CD1c-positive myeloid dendritic cell (primary cell): ENCODE results near the gene KRT6A.
A peak's percentile ranks its signal among the peaks of the same experiment; 100 is the strongest.

Source experiments
- DNase-seq: peaks from one replicate; pipeline ENCODE4 v3.0.0-alpha.2; 2016; ENCODE audit errors: extremely low spot score

KRT6A gene

DNA sequence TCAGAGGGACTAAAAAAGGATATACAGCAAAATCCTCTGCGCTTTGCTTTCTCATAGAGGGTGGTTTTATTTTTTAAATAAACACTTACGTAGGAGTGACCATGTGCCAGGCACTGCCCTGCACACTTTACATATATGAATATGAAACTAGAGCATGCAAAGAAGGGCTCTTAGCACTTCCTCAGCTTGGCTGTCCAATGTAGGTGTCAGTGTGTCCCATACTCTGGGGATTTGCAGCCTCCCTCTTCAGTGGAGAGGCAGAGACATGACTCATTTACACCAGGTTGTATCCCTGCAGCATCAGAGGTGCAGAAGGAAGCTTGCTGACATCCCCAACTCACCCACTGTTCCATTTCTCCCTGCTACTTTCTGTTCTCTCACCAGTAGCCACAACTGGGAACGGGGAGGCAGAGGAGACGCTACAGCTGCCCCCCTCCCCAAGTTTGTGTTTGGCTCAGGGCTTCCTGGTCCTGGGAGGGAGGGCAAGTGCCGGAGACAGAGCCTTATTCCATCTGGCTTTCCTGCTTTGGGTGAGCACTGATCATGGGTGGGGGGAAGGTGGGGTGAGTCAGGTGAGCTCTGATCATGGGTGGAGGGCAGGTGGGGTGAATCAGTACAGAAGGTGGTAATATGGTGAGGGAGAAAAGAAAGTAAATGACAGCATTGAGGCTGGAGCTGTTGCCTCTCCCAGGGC is 32.0 kb upstream of the KRT6A start:
- no peak for DNase-seq

DNA sequence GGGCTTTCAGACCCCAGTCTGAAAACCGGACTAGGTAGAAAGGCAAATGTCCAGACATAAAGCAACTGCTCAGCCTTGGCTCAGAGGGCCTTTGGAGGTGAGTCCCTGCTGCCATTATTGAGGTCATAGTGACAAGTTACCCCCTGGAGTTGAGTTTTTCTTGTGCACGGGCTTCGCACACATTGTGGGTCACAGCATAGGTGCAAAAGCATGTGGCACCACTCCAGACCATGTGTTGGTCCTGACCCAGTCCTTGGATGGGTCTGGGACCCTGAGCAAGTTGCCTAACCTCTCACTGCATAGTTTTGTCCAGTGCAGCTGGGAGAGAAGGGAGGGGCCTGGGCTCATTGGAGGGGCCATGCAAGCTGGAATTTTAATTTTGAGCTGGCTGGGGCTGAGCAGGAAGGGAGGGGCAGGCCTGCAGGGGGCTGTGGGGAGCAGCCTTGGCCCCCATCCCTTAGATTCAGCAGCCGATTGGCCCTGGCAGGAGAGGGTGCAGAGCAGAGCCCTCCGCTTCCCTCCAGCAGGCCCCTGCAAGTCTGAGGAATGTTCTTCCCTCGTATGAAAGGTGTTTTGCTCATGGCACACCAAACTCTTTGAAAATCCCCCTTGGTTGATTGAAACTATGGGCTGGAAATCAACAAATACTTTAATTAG is 31.3 kb upstream of the KRT6A start:
- DNase-seq: no peak

DNA sequence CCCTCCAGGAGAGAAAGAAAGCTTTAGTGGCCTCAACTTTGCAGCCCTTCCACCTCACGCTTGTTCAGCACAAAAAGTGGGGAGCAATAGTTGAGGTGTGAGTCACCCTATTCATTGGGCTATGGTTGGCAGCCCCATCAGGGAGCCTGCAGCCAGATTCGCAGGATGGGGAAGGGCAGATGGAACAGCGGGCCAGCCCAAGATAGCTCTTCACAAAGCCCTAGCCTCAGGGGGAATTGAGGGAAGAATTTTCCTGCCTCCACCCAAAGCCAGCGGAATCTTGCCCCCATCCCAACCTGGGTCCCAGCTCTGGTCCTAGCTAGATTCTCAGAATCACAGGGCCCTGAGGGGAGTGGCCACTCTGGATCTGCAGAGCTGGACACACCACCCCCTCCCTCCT is 30.8 kb upstream of the KRT6A start:
- no peak for DNase-seq

- no peak for DNase-seq
These were observed 29.4 kb upstream of the KRT6A start for GRCh38 chr12:52522346-52523011.

GRCh38 chr12:52521568-52522266 is 28.7 kb upstream of the KRT6A start:
- no peak for DNase-seq

DNA sequence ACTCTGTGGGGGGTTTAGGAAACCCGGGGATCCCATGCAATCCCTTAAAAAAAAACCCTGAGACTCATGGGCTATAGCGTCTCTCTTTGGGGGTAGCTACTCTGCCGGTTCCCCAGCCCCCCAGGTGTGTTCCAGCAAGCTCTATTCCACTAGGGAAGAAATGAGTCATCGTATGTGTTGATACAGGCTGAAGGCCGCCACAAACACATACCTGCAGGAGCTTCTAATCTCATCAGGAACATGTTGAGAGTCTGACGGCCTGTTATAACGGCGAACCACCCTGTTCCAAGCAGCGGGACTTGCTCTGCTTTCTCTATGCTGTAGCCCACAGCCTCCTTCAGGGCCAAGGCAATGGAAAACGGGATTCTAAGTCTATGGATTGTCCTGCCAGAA is 28.1 kb upstream of the KRT6A start:
- DNase-seq: no peak

GRCh38 chr12:52519826-52520662 is 27.0 kb upstream of the KRT6A start, which contains the start of gene KRT5:
Gene KRT5 (minus strand): TSS chr12:52520394. CDS start chr12:52520296, 98 bp downstream.
- no peak for DNase-seq

GRCh38 chr12:52519387-52519703 is 26.3 kb upstream of the KRT6A start:
- DNase-seq: no peak

DNA sequence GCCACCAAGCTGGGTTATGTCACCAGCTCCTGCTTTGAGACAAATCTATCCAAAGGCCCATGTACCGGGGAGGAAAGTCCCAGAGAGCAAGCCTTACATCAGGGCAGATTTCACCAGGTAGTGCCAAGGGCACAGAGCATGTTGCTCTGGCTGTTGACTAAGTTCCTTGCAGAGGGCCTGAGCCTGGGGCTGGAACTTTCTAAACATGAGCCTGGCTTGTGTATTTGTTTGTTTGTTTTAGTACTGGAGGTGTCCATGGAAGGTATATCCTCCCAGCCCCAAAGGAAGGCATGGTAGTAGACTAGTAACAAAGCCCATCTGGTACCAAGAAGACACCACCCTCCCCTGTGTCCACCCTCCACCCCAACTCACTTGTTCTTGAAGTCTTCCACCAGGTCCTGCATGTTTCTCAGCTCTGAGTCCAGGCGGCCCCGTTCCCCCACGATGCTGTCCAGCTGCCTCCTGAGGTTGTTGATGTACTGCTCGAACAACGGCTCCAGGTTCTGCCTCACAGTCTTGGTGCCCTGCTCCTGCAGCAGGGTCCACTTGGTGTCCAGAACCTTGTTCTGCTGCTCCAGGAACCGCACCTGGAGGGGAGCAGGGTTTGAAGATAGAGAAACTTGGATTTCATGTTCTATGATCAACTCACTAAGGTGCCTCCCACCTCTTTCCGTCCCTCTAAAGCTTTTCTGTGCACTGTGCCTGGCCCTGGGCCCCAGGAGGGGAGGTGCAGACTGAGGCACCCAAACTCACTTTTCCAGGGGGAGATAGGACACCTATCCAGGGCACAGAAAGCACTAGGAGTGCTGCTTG is 25.7 kb upstream of the KRT6A start:
- DNase-seq: no peak

DNA sequence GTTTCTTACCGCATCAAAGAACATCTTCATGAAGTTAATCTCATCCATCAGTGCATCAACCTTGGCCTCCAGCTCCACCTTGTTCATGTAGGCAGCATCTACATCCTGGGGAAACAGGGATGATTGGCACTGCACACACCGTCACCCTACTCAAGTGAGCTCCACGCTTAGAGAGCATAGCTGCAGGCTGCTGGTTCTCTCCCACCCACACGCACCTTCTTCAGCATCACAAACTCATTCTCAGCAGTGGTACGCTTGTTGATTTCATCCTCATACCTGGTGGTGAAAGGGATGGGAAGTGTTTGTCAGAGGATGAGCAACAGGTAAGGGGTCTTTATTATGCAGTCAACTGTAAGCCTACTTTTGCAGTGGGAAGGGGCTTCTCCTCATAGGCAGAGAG is 24.8 kb upstream of the KRT6A start:
- DNase-seq: no peak

GRCh38 chr12:52517005-52517835 is 24.2 kb upstream of the KRT6A start:
- DNase-seq: no peak

DNA sequence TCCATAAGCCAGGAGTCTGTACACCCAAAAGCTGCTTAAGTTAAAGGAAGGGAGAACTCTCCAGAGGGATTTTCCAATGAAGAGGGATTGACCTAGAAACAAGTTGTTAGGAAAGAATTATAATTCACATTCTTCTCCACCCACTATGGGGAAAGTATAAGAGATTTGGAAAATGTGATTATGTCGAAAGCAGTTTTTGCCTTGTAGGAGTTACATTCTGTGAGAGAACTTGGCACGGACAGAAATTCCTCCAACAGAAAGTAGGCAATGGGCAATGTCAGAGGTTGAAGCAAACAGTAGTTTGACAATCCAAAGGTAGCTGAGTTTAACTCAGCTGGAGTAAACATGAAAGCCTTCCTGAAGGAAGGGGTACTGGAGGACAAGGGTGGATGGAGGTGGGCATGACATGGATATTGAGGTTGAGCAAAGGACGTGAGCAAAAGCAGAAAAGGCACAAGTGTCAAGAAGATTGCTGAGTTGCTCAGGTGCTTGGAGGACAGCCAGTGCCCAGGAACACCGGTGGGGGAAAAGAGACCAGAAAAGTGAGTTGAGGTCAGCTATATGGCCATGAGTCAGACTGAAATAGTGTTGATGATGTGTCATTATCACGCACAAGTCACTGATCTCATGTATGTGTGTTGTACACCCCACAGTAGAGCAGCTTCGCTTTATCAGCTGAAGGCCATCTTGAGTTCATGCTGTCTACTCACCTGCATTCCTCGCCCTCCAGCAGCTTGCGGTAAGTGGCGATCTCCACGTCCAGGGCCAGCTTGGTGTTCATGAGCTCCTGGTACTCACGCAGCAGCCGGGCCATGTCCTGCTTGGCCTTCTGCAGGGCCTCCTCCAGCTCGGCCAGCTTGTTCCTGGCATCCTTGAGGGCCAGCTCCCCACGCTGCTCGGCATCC is 23.1 kb upstream of the KRT6A start:
- DNase-seq: no peak

DNA sequence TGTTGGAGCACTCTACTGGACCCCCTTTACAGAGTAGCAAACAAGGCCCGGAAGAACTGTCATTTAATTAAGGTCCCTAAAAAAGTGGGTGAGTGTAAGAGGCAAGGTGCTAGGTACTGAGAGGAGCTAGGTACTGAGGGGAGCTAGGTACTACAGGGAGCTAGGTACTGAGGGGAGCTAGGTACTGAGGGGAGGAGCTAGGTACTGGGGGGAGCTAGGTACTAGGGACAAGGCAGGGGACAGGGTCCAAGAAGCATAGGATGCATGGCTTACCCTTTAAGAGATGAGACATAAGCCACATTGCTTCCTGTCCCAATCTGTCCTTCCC is 22.2 kb upstream of the KRT6A start:
- DNase-seq: no peak

DNA sequence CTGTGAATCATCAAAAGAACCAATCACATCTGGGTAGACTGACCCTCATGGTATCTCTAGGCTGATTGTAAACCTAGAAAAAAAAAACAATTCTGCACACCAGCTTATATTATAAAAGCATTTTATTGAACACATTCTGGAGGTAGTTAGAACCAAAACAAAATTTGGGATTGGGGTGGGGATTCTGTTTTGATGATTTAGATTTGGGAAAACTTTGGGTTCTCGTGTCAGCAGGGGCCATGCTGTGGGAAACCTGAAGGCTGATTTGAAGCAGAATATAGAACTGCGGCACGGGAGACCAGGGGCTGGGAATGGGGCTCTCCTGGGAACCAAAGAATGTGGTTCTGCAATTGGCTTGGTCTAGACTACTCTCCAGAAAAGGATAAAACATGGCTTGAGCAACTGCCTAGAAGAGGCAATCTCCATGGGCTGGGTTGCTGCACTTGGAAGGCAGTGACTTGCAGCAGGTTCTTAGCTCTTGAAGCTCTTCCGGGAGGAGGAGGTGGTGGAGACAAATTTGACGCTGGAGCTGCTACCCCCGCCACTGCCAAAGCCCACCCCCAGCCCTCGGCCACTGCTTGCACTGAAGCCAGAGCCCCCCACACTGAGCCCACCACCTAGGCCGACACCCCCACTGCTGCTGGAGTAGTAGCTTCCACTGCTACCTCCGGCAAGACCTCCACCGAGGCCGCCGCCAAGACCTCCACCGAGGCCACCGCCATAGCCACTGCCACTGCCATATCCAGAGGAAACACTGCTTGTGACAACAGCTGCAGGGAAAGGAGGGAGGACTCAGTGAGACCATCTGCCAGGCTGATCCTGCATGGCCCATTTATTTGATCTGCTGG is 21.6 kb upstream of the KRT6A start:
- DNase-seq: no peak

- DNase-seq: no peak
These were observed 20.7 kb upstream of the KRT6A start for GRCh38 chr12:52513736-52514135.

DNA sequence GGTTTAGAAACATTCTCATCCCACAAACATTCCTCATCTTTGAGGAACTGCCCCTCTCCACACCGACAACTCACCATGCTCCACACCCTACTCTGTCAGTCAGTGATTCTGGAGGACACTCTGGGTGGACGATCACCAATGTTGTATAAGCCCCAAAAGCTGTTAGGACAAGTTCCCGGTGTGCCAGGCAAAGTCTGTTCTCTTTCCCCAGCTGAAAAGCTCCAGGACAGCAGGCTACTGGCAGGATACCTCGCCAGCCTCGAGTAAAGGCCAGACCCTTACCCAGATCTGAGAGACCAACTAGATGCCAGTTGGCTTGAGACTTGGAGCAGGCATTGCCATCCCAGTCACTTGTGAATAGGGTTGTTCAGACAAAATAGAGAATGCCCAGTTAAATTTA is 15.2 kb upstream of the KRT6A start:
- no peak for DNase-seq

- DNase-seq: peak; percentile 20
These were observed 14.0 kb upstream of the KRT6A start for GRCh38 chr12:52506858-52507715.
